Daoy (cell line): ENCODE data around the gene ARHGAP11A. TPM values are rescaled to one million over a fixed set of nuclear protein-coding genes. Genes with fewer than 3 reads are reported as not detected.
"Not testable (repeated sequence)": the region's sequence is repeated elsewhere in the genome, so short reads cannot be mapped to it uniquely, and the experiment has no call there.

ENCODE experiments used
- DNase-seq: peaks from one replicate; pipeline ENCODE4 v3.0.0-alpha.2; 2015; ENCODE audit warnings: low read depth
- total RNA-seq: library from RNA; depleted of rRNA; stranded (reverse); fragments of >200 nt; shearing (Covaris generic); gene quantifications from 2 replicates; pipeline ENCODE4 v1.2.3, GENCODE V29; 2014; rRNA removed

Gene ARHGAP11A
- total RNA-seq, result 53.3 and 56.7 TPM in 2 replicates

GRCh38 chr15:32615051-32615870 is at the start of gene ARHGAP11A:
ARHGAP11A (plus strand) TSS chr15:32615504; CDS start chr15:32616212, 708 bp downstream.
- DNase-seq, result peak; percentile 86

- not testable (repeated sequence) for DNase-seq
These were observed 46.3 kb upstream of the ARHGAP11A start for GRCh38 chr15:32568988-32569387.

- not testable (repeated sequence) for DNase-seq
These were observed 36.8 kb upstream of the ARHGAP11A start for GRCh38 chr15:32578482-32578881.

GRCh38 chr15:32585844-32586243 is 29.5 kb upstream of the ARHGAP11A start:
- DNase-seq, result not testable (repeated sequence)

- not testable (repeated sequence) for DNase-seq
These were observed 22.2 kb upstream of the ARHGAP11A start, which contains the start of gene GOLGA8N for GRCh38 chr15:32593151-32593550. GOLGA8N (plus strand) TSS chr15:32593456.

GRCh38 chr15:32609518-32609917 is 5.8 kb upstream of the ARHGAP11A start:
- DNase-seq, result not testable (repeated sequence)

- peak; percentile 20 for DNase-seq
These were observed 4.6 kb upstream of the ARHGAP11A start for GRCh38 chr15:32610719-32611118.

- DNase-seq, result not testable (repeated sequence)
These were observed 623 bp upstream of the ARHGAP11A start for GRCh38 chr15:32614712-32615050.

- peak; percentile 10 for DNase-seq
These were observed 645 bp downstream of the ARHGAP11A start for GRCh38 chr15:32615871-32616426.

- DNase-seq, result no peak
These were observed 21.1 kb downstream of the ARHGAP11A start for GRCh38 chr15:32636410-32636809.

- no peak for DNase-seq
These were observed 21.7 kb downstream of the ARHGAP11A start for GRCh38 chr15:32636908-32637567.

GRCh38 chr15:32637704-32638103 is 22.4 kb downstream of the ARHGAP11A start:
- DNase-seq, result no peak

- DNase-seq, result peak; percentile 40
These were observed 26.3 kb downstream of the ARHGAP11A start, which contains the start of gene SCG5 for GRCh38 chr15:32641517-32642059. SCG5 (plus strand) TSS chr15:32641710; CDS start chr15:32643593, 1,883 bp downstream.

- no peak for DNase-seq
These were observed 27.5 kb downstream of the ARHGAP11A start for GRCh38 chr15:32642667-32643435.

GRCh38 chr15:32643907-32644445 is 28.7 kb downstream of the ARHGAP11A start:
- DNase-seq, result no peak

- DNase-seq, result no peak
These were observed 31.0 kb downstream of the ARHGAP11A start for GRCh38 chr15:32646291-32646690.

- no peak for DNase-seq
These were observed 34.0 kb downstream of the ARHGAP11A start for GRCh38 chr15:32649342-32649741.

GRCh38 chr15:32651229-32651837 is 36.0 kb downstream of the ARHGAP11A start:
- peak; percentile 65 for DNase-seq

- no peak for DNase-seq
These were observed 36.9 kb downstream of the ARHGAP11A start for GRCh38 chr15:32652178-32652577.

- no peak for DNase-seq
These were observed 40.8 kb downstream of the ARHGAP11A start for GRCh38 chr15:32656091-32656490.

- DNase-seq, result no peak
These were observed 41.2 kb downstream of the ARHGAP11A start for GRCh38 chr15:32656496-32656895.
